PC-3 (cell line): ENCODE measurements around the gene LRRC74A. TPM values are rescaled to one million over a fixed set of nuclear protein-coding genes. Genes with fewer than 3 reads are reported as not detected.
"Not testable (repeated sequence)": the region's sequence is repeated elsewhere in the genome, so short reads cannot be mapped to it uniquely, and the experiment has no call there.

ENCODE experiments used
- ATAC-seq: fragments of 200-7000 bp; cut with Tn5 transposase; 2 replicates; pipeline ENCODE4 v1.9.1; 2020; ENCODE audit warnings: mild to moderate bottlenecking, moderate library complexity
- BruUV-seq: library from RNA; stranded (reverse); fragments of 400-500 nt; replicated peaks from 2 replicates; lab custom pipeline; 2021; lab: Mats Ljungman, UMichigan
- CTCF ChIA-PET: fragments of 300-600 bp; sonication (Branson Sonifier 250); formaldehyde crosslinking; loops from one replicate; lab custom pipeline; 2022; ENCODE audit warnings: antibody characterized with exemption; lab: Charles Lee
- POLR2A ChIA-PET: fragments of 300-600 bp; sonication (Branson Sonifier 250); formaldehyde crosslinking; loops from one replicate; lab custom pipeline; 2022; ENCODE audit warnings: antibody characterized with exemption; ENCODE audit not compliant: unreplicated experiment; lab: Charles Lee
- DNase-seq: peaks from one replicate; pipeline ENCODE4 v3.0.0-alpha.2; 2015
- H2AFZ ChIP-seq: fragments of 300-600 bp; sonication (generic); 2 replicates; pipeline ENCODE4 v1.6.0; 2016; ENCODE audit warnings: antibody characterized with exemption, low read length
- H3F3A ChIP-seq: fragments of 300-600 bp; sonication (generic); one replicate; pipeline ENCODE4 v1.6.0; 2017; ENCODE audit warnings: antibody characterized with exemption, low read length, control low read depth, mild to moderate bottlenecking; ENCODE audit not compliant: unreplicated experiment
- H3K27ac ChIP-seq: fragments of 300-600 bp; sonication (generic); 2 replicates; pipeline ENCODE4 v1.5.1; 2016; ENCODE audit warnings: mild to moderate bottlenecking, low read length
- H3K27me3 ChIP-seq: fragments of 300-600 bp; sonication (generic); 2 replicates; pipeline ENCODE4 v1.6.1; 2016; ENCODE audit warnings: low read length, mixed read lengths
- H3K36me3 ChIP-seq: fragments of 300-600 bp; sonication (generic); 2 replicates; pipeline ENCODE4 v1.6.1; 2016; ENCODE audit warnings: low read depth, mixed run types, low read length, mixed read lengths
- H3K4me1 ChIP-seq: fragments of 300-600 bp; sonication (generic); 2 replicates; pipeline ENCODE4 v1.5.1; 2016; ENCODE audit warnings: low read length; ENCODE audit not compliant: insufficient read depth
- H3K4me2 ChIP-seq: fragments of 300-600 bp; sonication (generic); 2 replicates; pipeline ENCODE4 v1.6.0; 2016; ENCODE audit warnings: low read length
- H3K4me3 ChIP-seq: fragments of 300-600 bp; sonication (generic); 2 replicates; pipeline ENCODE4 v1.5.1; 2016; ENCODE audit warnings: mild to moderate bottlenecking, low read length, mixed read lengths
- H3K79me2 ChIP-seq: fragments of 300-600 bp; sonication (generic); 2 replicates; pipeline ENCODE4 v1.6.1; 2017; ENCODE audit warnings: low read length, mixed read lengths
- H3K9ac ChIP-seq: fragments of 300-600 bp; sonication (generic); 2 replicates; pipeline ENCODE4 v1.6.0; 2016; ENCODE audit warnings: mild to moderate bottlenecking, low read length
- H3K9me2 ChIP-seq: fragments of 300-600 bp; sonication (generic); replicated peaks from 2 replicates; pipeline ENCODE4 v1.6.1; 2016; ENCODE audit warnings: mixed run types, low read length, mixed read lengths
- H3K9me3 ChIP-seq: fragments of 300-600 bp; sonication (generic); 2 replicates; pipeline ENCODE4 v1.6.1; 2016; ENCODE audit warnings: low read length, mixed read lengths
- H4K20me1 ChIP-seq: fragments of 300-600 bp; sonication (generic); 2 replicates; pipeline ENCODE4 v1.6.1; 2016; ENCODE audit warnings: low read length, mixed read lengths
- EZH2 ChIP-seq: fragments of 300-600 bp; sonication (generic); IDR thresholded peaks from one replicate; pipeline ENCODE4 v1.6.1; 2017; ENCODE audit warnings: antibody characterized with exemption, mild to moderate bottlenecking, low read length; ENCODE audit not compliant: unreplicated experiment
- EZH2phosphoT487 ChIP-seq: fragments of 300-600 bp; sonication (generic); IDR thresholded peaks from 2 replicates; pipeline ENCODE4 v1.6.1; 2018; ENCODE audit warnings: mild to moderate bottlenecking, antibody characterized with exemption, low read length, borderline replicate concordance
- intact Hi-C: fragments of 100-400 bp; cut with micrococcal nuclease; formaldehyde crosslinking; loops from 2 replicates; pipeline ENCODE4 v1.9.0; 2023
- total RNA-seq: library from RNA; depleted of rRNA; stranded (reverse); fragments of >200 nt; gene quantifications from 2 replicates; pipeline ENCODE4 v1.2.3, GENCODE V29; 2014
- TF ChIP-seq, protein P1 (sequence below): fragments of 300-600 bp; sonication (generic); conservative IDR thresholded peaks from 2 replicates; pipeline ENCODE4 v1.5.1; 2017; ENCODE audit warnings: antibody characterized with exemption, low read depth, mild to moderate bottlenecking, low read length

LRRC74A gene
- total RNA-seq, 1 experiment from 2014 or later = not detected

- CTCF ChIA-PET = interaction anchor here (0.5 kb wide), 1 partner anchor 135 kb away, joined by 3 read pairs; no protein-coding TSS in a partner anchor
- H4K20me1 ChIP-seq = no peaks in the 10 kb centered on the region
Measured at GRCh38 chr14:76887191-76887590, 61.0 kb downstream of the LRRC74A start.

DNA sequence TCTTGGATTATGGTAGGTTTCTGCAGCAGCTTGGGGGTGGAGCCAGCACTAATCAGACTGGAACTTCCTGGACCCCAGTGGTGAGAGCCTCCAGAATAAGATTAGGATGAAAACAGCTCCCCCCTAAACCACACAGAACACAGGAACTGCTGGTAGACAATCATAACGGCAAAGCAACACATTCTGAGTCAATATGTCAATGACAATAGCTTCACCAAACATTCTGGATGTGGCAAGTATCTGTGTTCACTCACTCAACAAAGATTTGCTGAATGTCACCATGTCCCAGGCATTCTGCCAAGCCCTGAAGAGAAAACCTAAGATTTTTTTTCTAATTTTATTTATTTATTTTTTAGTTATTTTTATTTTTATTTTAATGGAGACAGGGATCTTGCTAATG is 65.2 kb downstream of the LRRC74A start:
- Histone ChIP-seq H3K79me2 (no peaks in the 10 kb centered on the region), H2AFZ (no peak overlapping the region), H3K9ac (no peak overlapping the region), H3K36me3 (no peaks in the 10 kb centered on the region), H3K9me2 (no peaks in the 10 kb centered on the region), H3K9me3 (0 out of 2 replicates have a peak, but pooled peaks cover 4% of the 10 kb centered on the region), H3K27me3 (no peaks in the 10 kb centered on the region), H3K4me3 (no peak overlapping the region), H3K4me1 (no peaks in the 10 kb centered on the region), H4K20me1 (no peaks in the 10 kb centered on the region), H3K27ac (no peak overlapping the region), H3K4me2 (no peak overlapping the region), H3F3A (no peaks in the 10 kb centered on the region)
- intact Hi-C loops = no loop called here
- DNase-seq = peak; percentile 35
- POLR2A ChIA-PET = interaction anchor here (0.6 kb wide), 1 partner anchor 605 kb away, joined by 5 read pairs; no protein-coding TSS in a partner anchor
- TF ChIP-seq, protein P1, sequence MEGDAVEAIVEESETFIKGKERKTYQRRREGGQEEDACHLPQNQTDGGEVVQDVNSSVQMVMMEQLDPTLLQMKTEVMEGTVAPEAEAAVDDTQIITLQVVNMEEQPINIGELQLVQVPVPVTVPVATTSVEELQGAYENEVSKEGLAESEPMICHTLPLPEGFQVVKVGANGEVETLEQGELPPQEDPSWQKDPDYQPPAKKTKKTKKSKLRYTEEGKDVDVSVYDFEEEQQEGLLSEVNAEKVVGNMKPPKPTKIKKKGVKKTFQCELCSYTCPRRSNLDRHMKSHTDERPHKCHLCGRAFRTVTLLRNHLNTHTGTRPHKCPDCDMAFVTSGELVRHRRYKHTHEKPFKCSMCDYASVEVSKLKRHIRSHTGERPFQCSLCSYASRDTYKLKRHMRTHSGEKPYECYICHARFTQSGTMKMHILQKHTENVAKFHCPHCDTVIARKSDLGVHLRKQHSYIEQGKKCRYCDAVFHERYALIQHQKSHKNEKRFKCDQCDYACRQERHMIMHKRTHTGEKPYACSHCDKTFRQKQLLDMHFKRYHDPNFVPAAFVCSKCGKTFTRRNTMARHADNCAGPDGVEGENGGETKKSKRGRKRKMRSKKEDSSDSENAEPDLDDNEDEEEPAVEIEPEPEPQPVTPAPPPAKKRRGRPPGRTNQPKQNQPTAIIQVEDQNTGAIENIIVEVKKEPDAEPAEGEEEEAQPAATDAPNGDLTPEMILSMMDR = no peak
- TF ChIP-seq EZH2 = no peak
- no peak for TF ChIP-seq EZH2phosphoT487
- CTCF ChIA-PET = no interaction called here
- no TSS peak for BruUV-seq
- no peak for ATAC-seq

More at GRCh38 chr14:76887191-76887590, 61.0 kb downstream of the LRRC74A start:
- BruUV-seq = no TSS peak
- POLR2A ChIA-PET = no interaction called here
- Histone ChIP-seq H3K4me2 (no peak overlapping the region), H2AFZ (no peak overlapping the region), H3F3A (no peaks in the 10 kb centered on the region), H3K27me3 (no peaks in the 10 kb centered on the region), H3K79me2 (no peaks in the 10 kb centered on the region), H3K4me3 (no peak overlapping the region), H3K36me3 (no peaks in the 10 kb centered on the region), H3K9me2 (no peaks in the 10 kb centered on the region), H3K27ac (no peak overlapping the region), H3K9me3 (no peaks in the 10 kb centered on the region), H3K4me1 (no peaks in the 10 kb centered on the region), H3K9ac (no peak overlapping the region)
- intact Hi-C loops = no loop called here
- DNase-seq (no peak), ATAC-seq (no peak)
- no peak for TF ChIP-seq EZH2
- TF ChIP-seq, protein P1 = no peak
- TF ChIP-seq EZH2phosphoT487 = no peak

- H2AFZ ChIP-seq = no peak overlapping the region
- H3F3A ChIP-seq = no peaks in the 10 kb centered on the region
- no peak overlapping the region for H3K27ac ChIP-seq
- H3K9me2 ChIP-seq = no peaks in the 10 kb centered on the region
- H4K20me1 ChIP-seq = no peaks in the 10 kb centered on the region
- intact Hi-C loops = no loop called here
- H3K4me2 ChIP-seq = no peak overlapping the region
- no peak overlapping the region for H3K4me3 ChIP-seq
- no TSS peak for BruUV-seq
- no peaks in the 10 kb centered on the region for H3K4me1 ChIP-seq
- no peaks in the 10 kb centered on the region for H3K79me2 ChIP-seq
- ATAC-seq = no peak
- H3K9me3 ChIP-seq = 0 out of 2 replicates have a peak, but pooled peaks cover 4% of the 10 kb centered on the region
- CTCF ChIA-PET = no interaction called here
- H3K36me3 ChIP-seq = no peaks in the 10 kb centered on the region
- no peak overlapping the region for H3K9ac ChIP-seq
- no peak for TF ChIP-seq EZH2phosphoT487
- no peak for TF ChIP-seq EZH2
- TF ChIP-seq, protein P1 = no peak
- no peaks in the 10 kb centered on the region for H3K27me3 ChIP-seq
- POLR2A ChIA-PET = interaction anchor here (0.5 kb wide), 1 partner anchor 134 kb away, joined by 5 read pairs; the partner anchor contains the start of gene IRF2BPL
- DNase-seq = no peak
Measured at GRCh38 chr14:76894308-76894707, 68.1 kb downstream of the LRRC74A start.

GRCh38 chr14:76898006-76898405 is 71.8 kb downstream of the LRRC74A start:
- H3K36me3 ChIP-seq, H3K79me2 ChIP-seq, POLR2A ChIA-PET, H3K9me2 ChIP-seq, H3K9ac ChIP-seq, BruUV-seq, H3K4me3 ChIP-seq, H3F3A ChIP-seq, H4K20me1 ChIP-seq, H2AFZ ChIP-seq, H3K27me3 ChIP-seq, H3K9me3 ChIP-seq, intact Hi-C loops, ATAC-seq, H3K4me2 ChIP-seq, H3K27ac ChIP-seq, DNase-seq, H3K4me1 ChIP-seq, CTCF ChIA-PET: not testable (repeated sequence)
